AG10803 (cell line): ENCODE data around the gene STK39.

Experiments
- DNase-seq: peaks from one replicate; pipeline ENCODE4 v3.0.0; 2010; ENCODE audit warnings: low read depth
- H3K4me3 ChIP-seq: 2 replicates; pipeline ENCODE4 v1.5.1; 2011; ENCODE audit warnings: mild to moderate bottlenecking, low read length, control low read depth
- CTCF ChIP-seq: conservative IDR thresholded peaks from 2 replicates; pipeline ENCODE4 v1.5.1; 2011; ENCODE audit warnings: mild to moderate bottlenecking, low read length, control low read depth, inconsistent platforms

STK39 gene

GRCh38 chr2:168137510-168138180 is 109.8 kb downstream of the STK39 start:
- no peak for DNase-seq
- no peak for TF ChIP-seq CTCF
- no peak overlapping the region for H3K4me3 ChIP-seq

- peak; percentile 69 for TF ChIP-seq CTCF
- H3K4me3 ChIP-seq, result no peak overlapping the region
- peak; percentile 61 for DNase-seq
These were observed 110.9 kb downstream of the STK39 start for GRCh38 chr2:168136392-168136977.

GRCh38 chr2:168135630-168136029 is 111.8 kb downstream of the STK39 start:
- DNase-seq, result no peak
- no peak for TF ChIP-seq CTCF
- no peak overlapping the region for H3K4me3 ChIP-seq

- no peak for DNase-seq
- no peak overlapping the region for H3K4me3 ChIP-seq
- TF ChIP-seq CTCF, result no peak
These were observed 112.3 kb downstream of the STK39 start for GRCh38 chr2:168135121-168135520.

- DNase-seq, result no peak
- H3K4me3 ChIP-seq, result no peak overlapping the region
- no peak for TF ChIP-seq CTCF
These were observed 112.9 kb downstream of the STK39 start for GRCh38 chr2:168134485-168134884.

GRCh38 chr2:168132389-168132788 is 115.0 kb downstream of the STK39 start:
- H3K4me3 ChIP-seq, result no peak overlapping the region
- no peak for DNase-seq
- TF ChIP-seq CTCF, result no peak

- no peak for TF ChIP-seq CTCF
- H3K4me3 ChIP-seq, result no peak overlapping the region
- DNase-seq, result no peak
These were observed 117.0 kb downstream of the STK39 start for GRCh38 chr2:168130346-168130745.
